K562 (cell line): ENCODE results near the gene THOP1. TPM values are rescaled to one million over a fixed set of nuclear protein-coding genes. Genes with fewer than 3 reads are reported as not detected.

Source experiments
- BACH1 ChIP-seq: fragments of 200-800 bp; sonication (Bioruptor generic); IDR thresholded peaks from 2 replicates; pipeline ENCODE4 v1.6.1; 2016; ENCODE audit warnings: missing genetic modification characterization, missing compliant biosample characterization
- CHD2 ChIP-seq: IDR thresholded peaks from 2 replicates; pipeline ENCODE4 v1.6.1; 2011; ENCODE audit warnings: low read depth, low read length
- ELF4 ChIP-seq: fragments of 450-650 bp; formaldehyde crosslinking; IDR thresholded peaks from 2 replicates; pipeline ENCODE4 v1.4.0; 2022; ENCODE audit warnings: missing genetic modification characterization
- ESRRB ChIP-seq: fragments of 250-450 bp; sonication (Bioruptor Pico); IDR thresholded peaks from 2 replicates; pipeline ENCODE4 v1.5.0; 2020; ENCODE audit warnings: mild to moderate bottlenecking, moderate library complexity, borderline replicate concordance
- HDAC2 ChIP-seq: fragments of 450-650 bp; IDR thresholded peaks from 2 replicates; pipeline ENCODE4 v1.6.1; 2016; ENCODE audit warnings: mild to moderate bottlenecking
- HMGXB4 ChIP-seq: sonication (generic); formaldehyde crosslinking; IDR thresholded peaks from 2 replicates; pipeline ENCODE4 v1.8.1; 2023; ENCODE audit warnings: mild to moderate bottlenecking, missing genetic modification reagents
- KAT2B ChIP-seq: IDR thresholded peaks from one replicate; pipeline ENCODE4 v1.6.1; 2012; ENCODE audit warnings: low read depth, mild to moderate bottlenecking, control low read depth, inconsistent platforms, low read length, moderate library complexity
- NFXL1 ChIP-seq: fragments of 450-650 bp; formaldehyde crosslinking; IDR thresholded peaks from 2 replicates; pipeline ENCODE4 v1.4.0; 2021; ENCODE audit warnings: mild to moderate bottlenecking
- SIRT6 ChIP-seq: IDR thresholded peaks from one replicate; pipeline ENCODE4 v1.6.1; 2012; ENCODE audit warnings: low read depth, mild to moderate bottlenecking, control low read depth, inconsistent platforms, low read length, moderate library complexity
- SP1 ChIP-seq: sonication (generic); formaldehyde crosslinking; IDR thresholded peaks from 2 replicates; pipeline ENCODE4 v1.8.1; 2022; ENCODE audit warnings: mild to moderate bottlenecking, missing genetic modification reagents
- SREBF2 ChIP-seq: sonication (generic); formaldehyde crosslinking; IDR thresholded peaks from 2 replicates; pipeline ENCODE4 v1.4.0; 2020; ENCODE audit warnings: mild to moderate bottlenecking, missing genetic modification reagents
- ZBTB33 ChIP-seq: sonication (generic); formaldehyde crosslinking; IDR thresholded peaks from 2 replicates; pipeline ENCODE4 v1.8.1; 2023; ENCODE audit warnings: mild to moderate bottlenecking, missing genetic modification reagents
- ZC3H11A ChIP-seq: IDR thresholded peaks from 2 replicates; pipeline ENCODE4 v1.6.1; 2012; ENCODE audit warnings: low read depth, low read length, improper control_type of control experiment
- ZNF224 ChIP-seq: sonication (generic); formaldehyde crosslinking; IDR thresholded peaks from 2 replicates; pipeline ENCODE4 v1.8.0; 2022; ENCODE audit warnings: mild to moderate bottlenecking, missing genetic modification reagents
- ZNF740 ChIP-seq, 3 experiments: fragments of 200-800 bp in 1 of 3; sonication (Bioruptor generic) in 1 of 3; sonication (generic) in 1 of 3; formaldehyde crosslinking in 1 of 3; IDR thresholded peaks; 2 replicates each; pipeline versions ENCODE4 v1.6.1 to v1.8.0; 2016 to 2022; ENCODE audit warnings: mild to moderate bottlenecking in 2 of 3, missing compliant biosample characterization in 2 of 3, missing genetic modification characterization in 2 of 3, missing genetic modification reagents in 1 of 3
- polyA plus RNA-seq, 8 experiments: library from polyadenylated mRNA; depleted of rRNA in 4 of 8; stranded (reverse) in 5 of 8; unstranded in 3 of 8; fragments of >200 nt; fragmentation: Nextera tagmentation in 2 of 8; fragmentation: Illumina TruSeq in 1 of 8; extraction: Ambion mirVana in 2 of 8; extraction: Trizol in 1 of 8; gene quantifications; 2 replicates each; pipeline versions ENCODE4 v1.2.1 to v1.2.3, GENCODE V29; 2011 to 2014; ENCODE audit warnings: inconsistent platforms in 1 of 8, missing spikeins in 1 of 8
- total RNA-seq, 7 experiments: library from RNA; depleted of rRNA in 6 of 7; stranded (reverse); fragments of >200 nt in 6 of 7; fragmentation: Illumina TruSeq in 2 of 7; extraction: Trizol in 2 of 7; gene quantifications; 2 replicates each; pipeline versions ENCODE4 v1.2.1 to v1.2.3, GENCODE V29; 2011 to 2021; ENCODE audit warnings: low replicate concordance in 1 of 7
- TF ChIP-seq, protein P1 (sequence below), 2 experiments: fragments of 200-800 bp in 1 of 2; sonication (Bioruptor generic) in 1 of 2; sonication (generic) in 1 of 2; formaldehyde crosslinking in 1 of 2; IDR thresholded peaks in 1 of 2; conservative IDR thresholded peaks in 1 of 2; 2 replicates each; pipeline versions ENCODE4 v1.5.0 to v1.6.1; 2016 to 2020; ENCODE audit warnings: missing compliant biosample characterization in 1 of 2, missing genetic modification characterization in 1 of 2, missing genetic modification reagents in 1 of 2
- TF ChIP-seq, protein P2 (sequence below): fragments of 450-650 bp; formaldehyde crosslinking; IDR thresholded peaks from 2 replicates; pipeline ENCODE4 v1.4.0; 2022; ENCODE audit warnings: mild to moderate bottlenecking, moderate library complexity
- TF ChIP-seq, protein P3 (sequence below): fragments of 250-450 bp; sonication (Bioruptor Pico); IDR thresholded peaks from 2 replicates; pipeline ENCODE4 v1.8.0; 2022; ENCODE audit warnings: moderate library complexity, mild to moderate bottlenecking, inconsistent platforms

THOP1 gene
- total and polyA plus RNA-seq, 9 of the 15 experiments (the other 6 are each of a cell fraction or from before 2014, with no cell fraction given), result 1.3 to 255 (median 96.1) TPM

DNA sequence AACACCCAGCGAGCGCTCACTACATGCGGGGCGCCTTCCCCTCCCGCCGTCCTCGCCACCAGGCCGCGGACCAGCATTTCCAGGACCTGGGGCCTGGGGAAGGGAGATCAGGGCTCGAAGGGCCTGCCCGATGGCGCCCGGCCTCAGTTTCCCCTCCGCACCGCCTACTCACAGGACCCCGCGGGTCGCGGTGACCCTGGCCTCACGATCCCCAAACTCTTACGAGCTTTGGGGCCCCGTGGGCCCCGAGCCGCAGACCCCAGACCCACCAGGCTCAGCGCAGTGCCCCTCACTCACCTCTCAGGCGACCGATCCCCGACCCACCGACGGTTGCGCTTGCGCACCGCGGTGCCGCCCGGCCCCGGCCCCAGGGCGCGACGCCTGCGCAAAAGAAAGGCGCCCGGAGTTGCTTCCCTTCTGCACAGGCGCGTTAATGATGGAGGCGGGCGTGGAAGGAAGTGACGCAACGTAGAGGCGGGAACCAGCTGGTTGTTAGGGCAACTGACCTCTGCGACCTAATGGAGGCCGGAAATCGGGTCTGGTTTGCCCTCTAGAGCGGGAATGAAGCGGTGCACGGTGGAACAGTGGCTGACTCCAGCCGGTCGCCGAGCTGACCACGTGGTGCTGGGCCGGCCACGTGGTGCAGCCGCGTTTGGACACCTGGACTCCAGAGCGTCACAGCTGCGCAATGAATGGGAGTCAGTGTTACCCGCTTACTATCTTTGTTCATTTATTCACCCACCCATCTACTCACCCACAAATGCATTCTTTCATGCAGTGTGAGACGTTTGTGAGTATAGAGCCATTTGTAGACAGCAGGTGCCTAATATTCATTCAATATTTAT, 2.1 kb upstream of the THOP1 start, which contains the start of gene SGTA (continued):
- TF ChIP-seq SIRT6 (no peak), SP1 (CRISPR knock-in tag) (peak; percentile 93), KAT2B (no peak), ZNF740 (CRISPR knock-in tag; IDR thresholded peaks at IDR 0.05) (peak; percentile 89), ZNF740 (tag; IDR thresholded peaks at IDR 0.05) (no peak), SREBF2 (CRISPR knock-in tag) (0 out of 2 replicates have a peak, but pooled peaks have one; percentile 57), ZBTB33 (CRISPR knock-in tag) (peak; percentile 94), ZNF224 (CRISPR knock-in tag) (peak; percentile 92; the same call in 1 of the 2 replicates), HMGXB4 (CRISPR knock-in tag) (peak; percentile 96), ELF4 (CRISPR knock-in tag) (0 out of 2 replicates have a peak, but pooled peaks have one; percentile 40), CHD2 (peak; percentile 47), ESRRB (CRISPR knock-in tag) (no peak), NFXL1 (CRISPR knock-in tag) (peak; percentile 43; the same call in 1 of the 2 replicates), HDAC2 (peak; percentile 76; the same call in 1 of the 2 replicates), BACH1 (tag) (no peak), ZC3H11A (no peak)
- TF ChIP-seq, protein P1, sequence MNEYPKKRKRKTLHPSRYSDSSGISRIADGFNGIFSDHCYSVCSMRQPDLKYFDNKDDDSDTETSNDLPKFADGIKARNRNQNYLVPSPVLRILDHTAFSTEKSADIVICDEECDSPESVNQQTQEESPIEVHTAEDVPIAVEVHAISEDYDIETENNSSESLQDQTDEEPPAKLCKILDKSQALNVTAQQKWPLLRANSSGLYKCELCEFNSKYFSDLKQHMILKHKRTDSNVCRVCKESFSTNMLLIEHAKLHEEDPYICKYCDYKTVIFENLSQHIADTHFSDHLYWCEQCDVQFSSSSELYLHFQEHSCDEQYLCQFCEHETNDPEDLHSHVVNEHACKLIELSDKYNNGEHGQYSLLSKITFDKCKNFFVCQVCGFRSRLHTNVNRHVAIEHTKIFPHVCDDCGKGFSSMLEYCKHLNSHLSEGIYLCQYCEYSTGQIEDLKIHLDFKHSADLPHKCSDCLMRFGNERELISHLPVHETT (CRISPR knock-in tag; conservative IDR thresholded peaks at IDR 0.05 in 1 of 2, IDR thresholded peaks at IDR 0.05 in 1 of 2), result peak in 1 of 2 experiments; percentile 94; a peak in 2 of 4 replicates
- TF ChIP-seq, protein P2, sequence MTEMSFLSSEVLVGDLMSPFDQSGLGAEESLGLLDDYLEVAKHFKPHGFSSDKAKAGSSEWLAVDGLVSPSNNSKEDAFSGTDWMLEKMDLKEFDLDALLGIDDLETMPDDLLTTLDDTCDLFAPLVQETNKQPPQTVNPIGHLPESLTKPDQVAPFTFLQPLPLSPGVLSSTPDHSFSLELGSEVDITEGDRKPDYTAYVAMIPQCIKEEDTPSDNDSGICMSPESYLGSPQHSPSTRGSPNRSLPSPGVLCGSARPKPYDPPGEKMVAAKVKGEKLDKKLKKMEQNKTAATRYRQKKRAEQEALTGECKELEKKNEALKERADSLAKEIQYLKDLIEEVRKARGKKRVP (CRISPR knock-in tag), result peak; percentile 29; the same call in 1 of the 2 replicates
- TF ChIP-seq, protein P3, sequence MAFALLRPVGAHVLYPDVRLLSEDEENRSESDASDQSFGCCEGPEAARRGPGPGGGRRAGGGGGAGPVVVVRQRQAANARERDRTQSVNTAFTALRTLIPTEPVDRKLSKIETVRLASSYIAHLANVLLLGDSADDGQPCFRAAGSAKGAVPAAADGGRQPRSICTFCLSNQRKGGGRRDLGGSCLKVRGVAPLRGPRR, result peak; percentile 67; the same call in 1 of the 2 replicates
